Activated T-helper 17 cell treated with anti-CD3 and anti-CD28 coated beads, Interleukin-2, amount 50 U/mL, for 72 hours (primary cell): ENCODE measurements around the gene GOLGA7B. TPM values are rescaled to one million over a fixed set of nuclear protein-coding genes. Genes with fewer than 3 reads are reported as not detected.

Experiments
- ATAC-seq: fragments of 150-1000 bp; cut with Tn5 transposase; replicated peaks from 2 replicates; pipeline ENCODE4 v1.10.0; 2021; ENCODE audit warnings: mild to moderate bottlenecking, moderate library complexity
- H3K27ac Mint-ChIP-seq: one replicate; pipeline ENCODE4 v1.8.0; 2022; ENCODE audit warnings: mixed read lengths
- H3K27me3 Mint-ChIP-seq: one replicate; pipeline ENCODE4 v1.8.0; 2022; ENCODE audit warnings: mixed read lengths
- H3K36me3 Mint-ChIP-seq: one replicate; pipeline ENCODE4 v1.8.0; 2022; ENCODE audit warnings: low read depth, mild to moderate bottlenecking, mixed read lengths
- H3K4me1 Mint-ChIP-seq: one replicate; pipeline ENCODE4 v1.8.0; 2022; ENCODE audit warnings: mixed read lengths
- H3K4me3 Mint-ChIP-seq: one replicate; pipeline ENCODE4 v1.8.0; 2022; ENCODE audit warnings: mild to moderate bottlenecking, mixed read lengths
- H3K9me3 Mint-ChIP-seq: one replicate; pipeline ENCODE4 v1.8.0; 2022; ENCODE audit warnings: mixed read lengths
- total RNA-seq, 2 donors: library from RNA; stranded (reverse); gene quantifications; one replicate each; pipeline ENCODE4 v1.2.3, GENCODE V29; 2022

Gene GOLGA7B
- total RNA-seq, 2 donors from 2014 or later = 5.8 to 8.2 TPM

DNA sequence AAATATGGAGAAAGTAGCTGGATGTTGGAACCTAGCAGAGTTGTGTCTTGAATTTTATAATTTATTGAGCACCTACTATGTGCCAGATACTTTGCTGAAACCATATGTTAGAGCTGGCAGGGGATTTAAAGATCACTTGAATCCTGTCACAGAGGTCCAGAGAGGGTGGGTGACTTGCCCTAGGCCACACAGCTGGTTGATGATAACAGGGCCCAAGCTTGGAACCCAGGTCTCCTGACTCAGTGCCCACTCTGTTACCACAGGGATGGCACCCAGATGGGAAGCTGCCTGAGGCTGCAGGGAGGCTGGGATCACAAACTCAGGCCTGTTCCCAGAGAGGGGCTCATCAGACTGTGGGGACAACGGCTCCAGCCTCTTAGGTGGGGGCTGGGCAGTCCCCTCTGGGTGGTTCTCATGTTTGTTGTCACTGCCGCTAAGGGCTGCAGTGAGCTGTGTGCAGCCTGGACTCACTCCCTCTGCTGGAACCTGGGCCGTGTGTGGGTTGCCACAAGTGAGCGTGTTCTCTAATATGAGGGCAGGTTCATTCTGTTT lies 18.6 kb downstream of the GOLGA7B start:
- H3K27ac Mint-ChIP-seq = peak overlapping the region; percentile 88

GRCh38 chr10:97869091-97870042 lies 19.7 kb downstream of the GOLGA7B start:
- Mint-ChIP-seq H3K9me3 (no peaks in the 10 kb centered on the region), H3K4me3 (peak overlapping the region; percentile 66), H3K36me3 (no peaks in the 10 kb centered on the region), H3K27ac (peak overlapping the region; percentile 88), H3K4me1 (peaks cover 7% of the 10 kb centered on the region), H3K27me3 (no peaks in the 10 kb centered on the region)
- ATAC-seq = peak; percentile 99

More for the DNA sequence above, 18.6 kb downstream of the GOLGA7B start:
- Mint-ChIP-seq H3K4me3 (no peak overlapping the region), H3K4me1 (peaks cover 7% of the 10 kb centered on the region), H3K27me3 (no peaks in the 10 kb centered on the region), H3K9me3 (no peaks in the 10 kb centered on the region), H3K36me3 (no peaks in the 10 kb centered on the region)
- ATAC-seq = no peak

- peaks cover 7% of the 10 kb centered on the region for H3K4me1 Mint-ChIP-seq
- H3K27me3 Mint-ChIP-seq = peaks cover 3% of the 10 kb centered on the region
- no peak overlapping the region for H3K27ac Mint-ChIP-seq
- H3K4me3 Mint-ChIP-seq = no peak overlapping the region
- no peaks in the 10 kb centered on the region for H3K9me3 Mint-ChIP-seq
- no peak for ATAC-seq
- H3K36me3 Mint-ChIP-seq = no peaks in the 10 kb centered on the region
Observed at GRCh38 chr10:97870990-97871389, 21.3 kb downstream of the GOLGA7B start.

- no peak for ATAC-seq
- no peaks in the 10 kb centered on the region for H3K36me3 Mint-ChIP-seq
- peaks cover 3% of the 10 kb centered on the region for H3K27me3 Mint-ChIP-seq
- no peak overlapping the region for H3K27ac Mint-ChIP-seq
- peaks cover 7% of the 10 kb centered on the region for H3K4me1 Mint-ChIP-seq
- H3K4me3 Mint-ChIP-seq = no peak overlapping the region
- H3K9me3 Mint-ChIP-seq = no peaks in the 10 kb centered on the region
Observed at GRCh38 chr10:97873569-97873968, 23.9 kb downstream of the GOLGA7B start.

- H3K27ac Mint-ChIP-seq = no peak overlapping the region
- no peak overlapping the region for H3K4me3 Mint-ChIP-seq
- no peaks in the 10 kb centered on the region for H3K9me3 Mint-ChIP-seq
- H3K4me1 Mint-ChIP-seq = peaks cover 5% of the 10 kb centered on the region
- H3K36me3 Mint-ChIP-seq = no peaks in the 10 kb centered on the region
- no peak for ATAC-seq
- H3K27me3 Mint-ChIP-seq = peaks cover 3% of the 10 kb centered on the region
Observed at GRCh38 chr10:97874332-97874731, 24.7 kb downstream of the GOLGA7B start.

DNA sequence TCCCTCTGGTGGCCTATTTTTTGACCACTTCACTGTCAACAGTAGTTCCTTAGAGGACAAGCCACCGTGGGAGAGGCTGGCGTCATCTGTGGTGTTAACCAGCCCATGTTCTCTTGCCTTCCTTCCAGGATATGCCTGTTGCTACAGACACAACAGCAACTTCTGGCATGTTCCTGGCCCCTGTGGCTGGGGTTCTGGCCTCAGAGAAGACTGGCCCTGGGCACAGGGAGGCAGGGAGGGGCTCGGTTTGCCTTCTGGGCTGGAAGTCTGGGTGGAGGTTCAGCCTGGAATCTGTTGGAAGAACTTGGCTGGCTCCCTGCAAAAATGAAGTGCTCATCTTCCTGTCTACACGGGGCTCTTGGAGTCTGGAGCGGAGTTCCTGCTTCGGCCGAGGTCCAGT lies 25.7 kb downstream of the GOLGA7B start:
- Mint-ChIP-seq H3K36me3 (no peaks in the 10 kb centered on the region), H3K4me3 (no peak overlapping the region), H3K9me3 (no peaks in the 10 kb centered on the region), H3K27ac (no peak overlapping the region), H3K4me1 (no peaks in the 10 kb centered on the region), H3K27me3 (peaks cover 3% of the 10 kb centered on the region)
- ATAC-seq = no peak

GRCh38 chr10:97876402-97876801 lies 26.8 kb downstream of the GOLGA7B start:
- Mint-ChIP-seq H3K4me1 (no peaks in the 10 kb centered on the region), H3K27ac (no peak overlapping the region), H3K4me3 (no peak overlapping the region), H3K9me3 (no peaks in the 10 kb centered on the region), H3K27me3 (peaks cover 7% of the 10 kb centered on the region), H3K36me3 (no peaks in the 10 kb centered on the region)
- no peak for ATAC-seq

DNA sequence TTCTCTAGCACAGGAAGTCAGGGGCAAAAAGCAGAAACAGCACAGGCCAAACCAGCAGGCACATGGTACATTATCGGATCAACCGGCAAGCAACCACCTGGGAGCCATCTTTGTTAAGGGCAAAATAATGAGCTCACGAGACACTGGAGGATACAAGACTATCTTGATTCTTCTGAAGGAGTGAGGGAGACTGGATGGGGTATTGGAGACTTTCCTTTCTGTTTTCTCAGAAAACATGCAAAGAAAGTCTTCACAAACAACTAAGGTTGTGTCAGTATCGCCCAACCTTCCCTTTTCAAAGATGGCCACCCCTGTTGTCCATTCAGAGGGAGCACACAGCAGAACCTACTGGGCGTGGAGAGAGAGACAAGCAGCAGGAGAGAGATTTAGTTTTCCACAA lies 29.6 kb downstream of the GOLGA7B start:
- H3K4me3 Mint-ChIP-seq = no peak overlapping the region
- peaks cover 5% of the 10 kb centered on the region for H3K4me1 Mint-ChIP-seq
- no peak for ATAC-seq
- H3K27me3 Mint-ChIP-seq = peaks cover 7% of the 10 kb centered on the region
- no peak overlapping the region for H3K27ac Mint-ChIP-seq
- H3K36me3 Mint-ChIP-seq = no peaks in the 10 kb centered on the region
- no peaks in the 10 kb centered on the region for H3K9me3 Mint-ChIP-seq

DNA sequence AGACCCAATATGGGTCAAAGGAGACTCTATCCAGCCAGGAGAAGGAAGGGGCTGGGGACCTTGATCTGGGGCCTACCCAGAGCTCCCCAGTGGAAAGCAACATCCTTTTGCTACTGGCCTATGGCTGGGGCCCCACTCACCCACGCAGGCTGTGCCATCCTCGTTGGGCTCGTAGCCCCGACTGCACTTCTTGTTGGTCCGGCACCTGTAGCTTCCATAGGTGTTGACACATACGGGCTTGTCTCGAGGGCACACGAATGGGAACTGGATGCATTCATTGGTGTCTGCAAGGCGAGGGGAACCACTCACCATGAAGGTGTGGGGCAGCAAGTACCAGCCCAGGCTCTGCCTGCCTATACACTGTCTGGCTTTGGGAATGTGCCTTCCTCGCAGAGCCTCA lies 30.5 kb downstream of the GOLGA7B start:
- H3K36me3 Mint-ChIP-seq = no peaks in the 10 kb centered on the region

DNA sequence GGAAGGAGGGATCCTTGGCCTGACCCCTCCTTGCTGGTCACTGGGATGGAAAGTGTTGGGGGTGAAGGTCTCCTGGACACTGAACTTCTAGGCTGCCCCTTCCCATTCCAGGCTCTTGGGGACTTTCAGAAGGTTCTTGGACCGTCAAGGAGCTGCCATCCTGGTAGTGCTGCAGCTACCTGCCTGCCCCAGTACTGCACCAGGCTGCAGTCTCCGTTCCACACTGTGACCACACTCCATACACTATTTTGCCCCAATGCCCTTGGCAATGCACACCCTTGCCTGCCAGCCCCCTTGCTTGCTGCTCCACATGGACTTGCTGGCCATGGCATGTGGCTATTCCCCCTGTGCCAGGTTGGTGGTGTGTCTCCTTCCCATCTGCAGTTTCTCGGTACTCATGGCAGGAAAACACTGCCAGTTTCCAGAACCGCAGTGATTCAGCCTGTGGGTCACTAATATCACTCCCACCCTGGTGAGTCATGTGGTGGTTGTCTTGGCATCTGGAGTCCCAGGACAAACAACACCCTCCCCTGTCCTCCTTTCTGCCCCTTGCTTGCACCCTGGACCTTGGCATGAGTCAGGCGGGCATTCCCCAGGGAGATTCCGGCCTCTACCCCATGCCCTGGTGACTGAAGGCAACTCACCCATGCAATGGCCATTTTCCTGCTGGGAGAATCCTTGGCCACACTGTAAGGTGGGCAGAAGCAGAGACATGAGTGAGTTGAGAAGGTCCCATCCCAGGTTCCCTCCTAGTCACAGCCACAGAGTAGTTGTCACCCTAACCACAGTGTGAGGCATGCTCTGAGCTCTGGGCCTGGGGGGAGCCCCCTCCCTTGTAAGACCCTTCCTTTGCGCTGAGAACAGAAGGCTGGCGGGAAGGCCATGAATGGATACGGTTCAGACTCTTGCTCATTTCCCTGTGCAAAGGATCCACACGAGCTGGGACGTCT lies 32.8 kb downstream of the GOLGA7B start:
- ATAC-seq = peak; percentile 85
- Mint-ChIP-seq H3K4me3 (no peak overlapping the region), H3K4me1 (peaks cover 5% of the 10 kb centered on the region), H3K27ac (peak overlapping the region; percentile 56), H3K36me3 (no peaks in the 10 kb centered on the region), H3K27me3 (peaks cover 4% of the 10 kb centered on the region), H3K9me3 (no peaks in the 10 kb centered on the region)

More for the DNA sequence above, 30.5 kb downstream of the GOLGA7B start:
- Mint-ChIP-seq H3K27ac (no peak overlapping the region), H3K4me1 (peaks cover 5% of the 10 kb centered on the region), H3K27me3 (peaks cover 4% of the 10 kb centered on the region), H3K9me3 (no peaks in the 10 kb centered on the region), H3K4me3 (no peak overlapping the region)
- no peak for ATAC-seq

DNA sequence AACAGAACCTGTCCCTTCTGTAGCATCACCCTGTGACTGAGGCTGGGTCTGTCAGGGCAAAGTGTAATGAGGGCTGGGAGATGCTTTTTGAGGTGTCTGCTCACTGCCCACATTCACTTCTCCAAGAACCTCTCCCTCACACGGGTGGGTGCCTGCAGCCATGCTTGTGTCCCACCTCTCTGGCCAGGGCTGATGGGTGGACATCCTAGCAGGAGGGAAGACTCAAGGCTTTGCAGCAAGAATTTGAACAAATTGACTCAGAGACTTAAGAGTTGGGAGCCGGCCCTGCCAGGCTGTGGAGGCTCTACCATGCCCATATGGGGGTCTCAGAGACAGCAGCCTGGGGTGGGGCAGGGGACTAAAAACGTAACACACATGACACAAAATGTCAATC lies 33.4 kb downstream of the GOLGA7B start:
- no peak for ATAC-seq
- no peaks in the 10 kb centered on the region for H3K9me3 Mint-ChIP-seq

GRCh38 chr10:97886286-97886685 lies 36.6 kb downstream of the GOLGA7B start:
- Mint-ChIP-seq H3K36me3 (no peaks in the 10 kb centered on the region), H3K4me1 (peaks cover 5% of the 10 kb centered on the region), H3K9me3 (no peaks in the 10 kb centered on the region), H3K27ac (no peak overlapping the region), H3K4me3 (no peak overlapping the region), H3K27me3 (peaks cover 4% of the 10 kb centered on the region)
- no peak for ATAC-seq

More for the DNA sequence above, 33.4 kb downstream of the GOLGA7B start:
- Mint-ChIP-seq H3K36me3 (no peaks in the 10 kb centered on the region), H3K4me1 (peaks cover 5% of the 10 kb centered on the region), H3K27ac (no peak overlapping the region), H3K4me3 (no peak overlapping the region), H3K27me3 (peaks cover 5% of the 10 kb centered on the region)

DNA sequence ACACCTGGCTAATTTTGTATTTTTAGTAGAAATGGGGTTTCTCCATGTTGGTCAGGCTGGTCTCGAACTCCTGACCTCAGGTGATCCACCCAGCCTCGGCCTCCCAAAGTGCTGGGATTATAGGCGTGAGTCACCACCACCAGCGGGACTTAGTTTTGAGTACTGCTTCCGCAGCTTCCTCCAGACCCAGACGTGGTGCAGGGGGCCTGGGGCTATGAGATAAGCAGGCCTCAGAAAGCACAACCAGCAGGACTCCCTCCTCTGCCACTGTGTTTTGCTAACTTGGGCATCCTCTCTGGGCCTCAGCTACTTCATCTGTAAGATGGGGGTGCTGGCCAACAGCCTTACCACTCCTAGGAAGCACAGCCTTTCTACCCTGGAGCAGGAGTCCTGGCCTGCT lies 37.8 kb downstream of the GOLGA7B start:
- Mint-ChIP-seq H3K4me1 (peaks cover 2% of the 10 kb centered on the region), H3K27ac (no peak overlapping the region), H3K9me3 (no peaks in the 10 kb centered on the region), H3K36me3 (no peaks in the 10 kb centered on the region), H3K27me3 (peaks cover 4% of the 10 kb centered on the region), H3K4me3 (no peak overlapping the region)
- no peak for ATAC-seq

GRCh38 chr10:97888134-97888533 lies 38.5 kb downstream of the GOLGA7B start:
- no peaks in the 10 kb centered on the region for H3K4me1 Mint-ChIP-seq
- no peaks in the 10 kb centered on the region for H3K9me3 Mint-ChIP-seq
- no peak overlapping the region for H3K4me3 Mint-ChIP-seq
- peaks cover 4% of the 10 kb centered on the region for H3K27me3 Mint-ChIP-seq
- no peaks in the 10 kb centered on the region for H3K36me3 Mint-ChIP-seq
- H3K27ac Mint-ChIP-seq = no peak overlapping the region
- no peak for ATAC-seq
